ENCODE measurements around the gene REEP3.

DNA sequence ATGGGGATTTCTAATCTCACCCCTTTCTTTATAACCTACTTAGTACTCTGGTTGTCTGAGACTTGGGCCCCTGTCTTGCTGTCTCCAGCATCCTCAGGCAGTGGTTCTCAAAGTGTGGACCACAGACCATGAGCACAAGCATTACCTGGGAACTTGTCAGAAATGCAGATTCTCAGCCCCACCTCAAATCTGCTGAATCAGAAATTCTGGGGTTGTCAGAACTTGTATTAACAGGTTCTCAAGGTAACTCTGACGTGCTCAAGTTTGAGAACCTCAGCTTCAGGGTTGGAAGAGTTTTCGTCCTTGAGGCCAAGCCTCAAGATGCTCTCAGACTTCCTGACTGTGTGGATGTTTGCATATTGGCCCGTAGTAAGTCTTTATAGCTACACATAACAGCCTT lies 97.4 kb downstream of the REEP3 start:
- TF ChIP-seq CTCF (IDR thresholded peaks at IDR 0.05) (no peak), POLR2A (IDR thresholded peaks at IDR 0.05) (no peak)
